DLD1 (cell line): ENCODE measurements around the gene METTL9.
"Not testable (repeated sequence)": the region's sequence is repeated elsewhere in the genome, so short reads cannot be mapped to it uniquely, and the experiment has no call there.

Source experiments
- in situ Hi-C: cut with HindIII; loops from 2 replicates; pipeline ENCODE4 v1.10.0; 2017; ENCODE audit warnings: low sequenced_read_pairs

Gene METTL9

DNA sequence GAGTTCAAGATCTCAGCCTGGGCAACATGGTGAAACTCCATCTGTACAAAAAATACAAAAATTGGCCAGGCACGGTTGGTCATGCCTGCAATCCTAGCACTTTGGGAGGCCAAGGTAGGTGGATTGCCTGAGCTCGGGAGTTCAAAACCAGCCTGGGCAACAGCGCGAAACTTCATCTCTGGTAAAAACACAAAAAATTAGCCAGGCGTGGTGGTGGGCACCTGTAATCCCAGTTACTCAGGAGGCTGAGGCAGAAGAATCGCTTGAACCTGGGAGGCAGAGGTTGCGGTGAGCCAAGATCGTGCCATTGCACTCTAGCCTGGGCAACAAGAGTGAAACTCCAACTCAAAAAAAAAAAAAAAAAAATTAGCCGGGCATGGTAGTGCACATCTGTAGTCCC is 25.9 kb upstream of the METTL9 start:
- in situ Hi-C loops = not testable (repeated sequence)

DNA sequence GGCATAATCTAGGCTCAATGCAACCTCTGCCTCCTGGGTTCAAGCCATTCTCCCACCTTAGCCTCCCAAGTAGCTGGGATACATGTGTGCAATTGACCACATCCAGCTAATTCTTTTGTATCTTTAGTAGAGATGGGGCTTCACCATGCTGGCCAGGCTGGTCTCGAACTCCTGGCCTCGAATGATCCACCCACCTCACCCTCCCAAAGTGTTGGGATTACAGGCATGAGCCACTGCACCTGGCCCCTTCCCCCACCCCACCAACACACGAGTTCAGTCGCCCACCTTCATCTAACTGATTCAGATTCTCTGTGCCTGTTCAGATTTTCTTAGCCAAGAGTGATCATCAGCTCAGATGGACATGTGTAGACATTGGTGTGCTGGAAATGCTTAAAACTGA is 25.0 kb upstream of the METTL9 start:
- in situ Hi-C loops = no loop called here

DNA sequence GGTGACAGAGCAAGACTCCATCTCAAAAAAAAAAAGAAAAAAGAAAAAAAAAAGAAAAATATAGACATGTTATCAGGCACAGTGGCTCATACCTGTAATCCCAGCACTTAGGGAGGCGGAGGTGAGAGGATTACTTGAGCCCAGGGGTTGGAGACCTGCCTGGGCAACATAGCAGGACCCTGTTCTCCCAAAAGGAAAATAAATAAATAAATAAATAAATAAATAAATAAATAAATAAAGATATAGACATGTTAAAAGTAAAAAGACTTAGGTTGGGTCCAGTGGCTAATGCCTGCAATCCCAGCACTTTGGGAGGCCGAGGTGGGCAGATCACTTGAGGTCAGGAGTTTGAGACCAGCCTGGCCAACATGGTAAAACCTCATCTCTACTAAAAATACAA is 23.1 kb upstream of the METTL9 start:
- in situ Hi-C loops = not testable (repeated sequence)

GRCh38 chr16:21577487-21577886 is 21.9 kb upstream of the METTL9 start:
- in situ Hi-C loops = not testable (repeated sequence)

GRCh38 chr16:21578311-21578710 is 21.1 kb upstream of the METTL9 start:
- in situ Hi-C loops = not testable (repeated sequence)

DNA sequence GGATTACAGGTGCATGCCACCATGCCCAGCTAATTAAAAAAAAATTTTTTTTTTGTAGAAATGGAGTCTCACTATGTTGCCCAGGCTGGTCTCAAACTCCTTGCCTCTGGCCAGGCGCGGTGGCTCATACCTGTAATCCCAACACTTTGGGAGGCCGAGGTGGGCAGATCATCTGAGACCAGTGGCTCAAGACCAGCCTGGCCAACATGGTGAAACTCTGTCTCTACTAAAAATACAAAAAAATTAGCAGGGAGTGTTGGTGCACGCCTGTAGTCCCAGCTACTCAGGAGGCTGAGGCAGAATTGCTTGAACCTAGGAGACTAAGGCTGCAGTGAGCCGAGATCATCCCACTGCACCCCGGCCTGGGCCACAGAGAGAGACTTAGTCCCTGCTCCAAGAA is 19.2 kb upstream of the METTL9 start:
- in situ Hi-C loops = not testable (repeated sequence)

- in situ Hi-C loops = no loop called here
These were observed 18.6 kb upstream of the METTL9 start for GRCh38 chr16:21580807-21581206.

- in situ Hi-C loops = no loop called here
These were observed 14.6 kb upstream of the METTL9 start for GRCh38 chr16:21584817-21585216.

- in situ Hi-C loops = not testable (repeated sequence)
These were observed 10.8 kb upstream of the METTL9 start for GRCh38 chr16:21588593-21588992.

GRCh38 chr16:21589551-21589950 is 9.8 kb upstream of the METTL9 start:
- in situ Hi-C loops = no loop called here

DNA sequence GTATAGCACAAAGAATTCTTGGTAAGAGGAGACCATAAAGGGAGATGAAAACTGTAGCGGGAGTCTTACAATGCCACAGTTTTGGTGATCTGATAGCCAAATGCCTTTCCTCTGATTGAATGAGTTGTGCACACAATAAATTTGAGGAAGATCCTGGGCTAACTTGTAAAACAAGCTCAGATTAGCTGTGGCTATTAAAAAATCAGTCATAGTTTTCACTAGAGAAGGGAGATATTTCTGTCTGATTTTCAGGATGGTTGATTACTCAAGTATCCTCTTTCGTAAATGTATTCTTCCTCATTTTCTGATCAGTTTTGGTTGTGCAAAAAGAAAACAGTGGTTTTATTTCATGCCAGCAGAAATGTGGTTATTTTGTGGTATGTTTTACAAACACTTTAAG is 9.1 kb upstream of the METTL9 start:
- in situ Hi-C loops = no loop called here

DNA sequence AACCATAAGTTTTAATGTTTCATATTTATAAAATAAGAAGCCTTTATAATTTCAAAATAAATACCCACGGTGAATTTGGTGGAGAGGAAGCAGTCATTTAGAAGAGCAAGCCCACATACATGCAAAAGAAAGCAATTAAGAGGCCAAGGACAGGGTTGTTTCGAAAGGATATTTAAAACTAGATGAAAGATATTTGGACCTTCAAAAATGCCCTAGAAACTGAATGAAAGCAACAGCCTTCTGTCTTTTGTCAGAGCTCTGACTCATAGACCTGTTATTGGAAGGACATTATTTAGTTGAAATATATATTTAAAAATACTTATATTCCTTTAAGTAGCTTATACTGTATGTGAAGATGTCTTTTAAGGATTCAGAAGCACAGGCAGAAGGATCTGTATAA is 8.6 kb upstream of the METTL9 start:
- in situ Hi-C loops = no loop called here

DNA sequence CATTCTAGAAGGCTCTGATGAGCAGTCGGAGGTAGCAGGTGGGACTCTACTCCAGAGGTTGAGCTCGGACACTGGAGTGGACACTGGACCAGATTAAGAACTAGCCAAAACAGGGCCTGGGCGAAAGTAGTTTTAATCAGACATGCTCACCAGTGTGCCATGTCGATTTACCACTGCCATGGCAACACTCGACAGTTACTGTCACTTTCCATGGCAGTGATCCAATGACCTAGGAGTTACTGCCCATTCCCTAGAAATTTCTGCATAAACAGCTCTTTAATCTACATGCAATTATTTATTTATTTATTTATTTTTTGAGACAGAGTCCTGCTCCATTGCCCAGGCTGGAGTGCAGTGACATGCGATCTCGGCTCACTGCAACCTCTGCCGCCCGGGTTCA is 7.2 kb upstream of the METTL9 start:
- in situ Hi-C loops = no loop called here

DNA sequence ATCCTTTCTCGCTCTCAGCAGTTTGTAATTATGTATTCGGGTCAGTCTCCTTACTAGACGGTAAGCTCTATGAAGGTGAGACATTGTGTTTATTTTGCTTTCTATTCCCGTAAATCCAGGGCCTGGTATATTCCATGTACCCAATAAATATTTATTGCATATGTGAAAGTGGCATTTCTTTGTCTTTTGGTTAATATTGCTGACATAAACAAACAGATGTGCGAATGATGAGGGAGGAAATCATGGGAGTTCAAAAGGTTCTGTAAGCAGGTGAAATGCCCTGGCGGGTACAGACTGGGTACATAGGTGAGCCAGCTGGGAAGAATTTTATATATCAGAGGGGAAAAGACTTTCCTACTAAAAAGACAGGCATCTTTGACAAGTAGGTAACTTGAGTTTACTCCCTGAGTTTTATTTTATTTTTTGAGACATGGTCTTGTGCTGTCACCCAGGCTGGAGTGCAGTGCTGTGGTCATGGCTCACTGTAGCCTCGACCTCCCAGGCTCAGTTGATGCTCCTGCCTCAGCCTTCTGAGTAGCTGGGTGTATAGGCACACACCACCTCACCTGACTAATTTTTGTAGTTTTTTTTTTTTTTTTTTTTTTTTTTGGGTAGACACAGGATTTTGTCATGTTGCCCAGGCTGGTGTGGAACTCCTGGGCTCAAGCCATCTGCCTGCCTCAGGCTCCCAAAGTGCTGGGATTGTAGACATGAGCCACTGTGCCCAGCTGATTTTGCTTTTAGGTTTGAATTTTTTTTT is 5.7 kb upstream of the METTL9 start:
- in situ Hi-C loops = no loop called here

GRCh38 chr16:21597561-21598030 is 1.8 kb upstream of the METTL9 start:
- in situ Hi-C loops = no loop called here

DNA sequence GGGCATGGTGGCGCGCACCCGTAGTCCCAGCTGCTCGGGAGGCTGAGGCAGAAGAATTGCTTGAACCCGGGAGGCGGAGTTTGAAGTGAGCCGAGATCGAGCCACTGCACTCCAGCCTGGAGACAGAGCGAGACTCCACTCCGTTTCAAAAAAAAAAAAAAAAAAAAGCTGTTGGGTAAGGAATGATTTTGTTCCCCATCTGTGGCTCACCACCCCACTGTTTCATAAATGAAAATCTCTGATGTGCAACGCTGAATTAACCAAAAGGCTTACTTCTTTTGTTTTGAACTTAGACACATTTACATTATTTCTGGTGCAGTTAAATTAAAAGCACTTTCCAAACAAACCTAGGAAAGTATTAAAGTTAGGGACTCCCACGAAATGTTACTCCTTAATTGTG is 1.2 kb upstream of the METTL9 start:
- in situ Hi-C loops = no loop called here

DNA sequence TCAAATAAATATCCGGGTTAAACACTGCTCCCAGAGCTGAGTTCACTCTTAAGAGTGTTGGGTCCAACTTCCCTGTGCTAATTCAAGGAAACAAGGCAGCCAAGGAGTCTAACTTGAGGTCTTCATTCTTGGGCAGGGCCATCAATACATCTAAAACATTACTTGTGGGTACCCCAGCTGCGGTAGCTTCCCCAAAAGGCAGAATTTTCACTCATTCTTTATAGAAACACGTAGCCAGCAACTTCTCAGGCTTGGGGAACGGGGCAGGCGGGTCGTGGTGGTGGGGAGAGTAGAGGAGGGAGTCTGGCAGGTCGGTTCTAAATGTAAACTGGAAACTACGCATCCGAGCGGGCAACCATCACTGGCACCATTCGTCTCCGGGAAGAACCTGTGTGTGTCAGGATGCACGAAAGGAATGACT is 666 bp upstream of the METTL9 start:
- in situ Hi-C loops = no loop called here

GRCh38 chr16:21600031-21600773 is 825 bp downstream of the METTL9 start:
- in situ Hi-C loops = no loop called here

DNA sequence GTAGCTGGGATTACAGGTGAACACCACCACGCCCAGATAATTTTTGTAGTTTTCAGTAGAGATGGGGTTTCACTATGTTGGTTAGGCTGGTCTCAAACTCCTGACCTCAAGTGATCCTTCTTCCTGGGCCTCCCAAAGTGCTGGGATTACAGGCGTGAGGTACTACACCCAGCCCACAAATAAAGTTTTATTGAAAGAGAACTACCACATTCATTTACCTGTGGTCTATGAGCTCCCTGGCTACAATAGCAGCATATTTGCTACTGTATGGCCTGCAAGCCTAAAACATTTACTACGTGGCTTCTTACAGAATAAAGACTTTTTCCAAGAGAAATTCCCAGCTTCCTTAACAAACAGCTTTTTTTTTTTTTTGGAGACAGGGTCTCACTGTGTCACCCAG is 3.4 kb downstream of the METTL9 start:
- in situ Hi-C loops = no loop called here

- in situ Hi-C loops = no loop called here
These were observed 4.6 kb downstream of the METTL9 start for GRCh38 chr16:21603928-21604327.

DNA sequence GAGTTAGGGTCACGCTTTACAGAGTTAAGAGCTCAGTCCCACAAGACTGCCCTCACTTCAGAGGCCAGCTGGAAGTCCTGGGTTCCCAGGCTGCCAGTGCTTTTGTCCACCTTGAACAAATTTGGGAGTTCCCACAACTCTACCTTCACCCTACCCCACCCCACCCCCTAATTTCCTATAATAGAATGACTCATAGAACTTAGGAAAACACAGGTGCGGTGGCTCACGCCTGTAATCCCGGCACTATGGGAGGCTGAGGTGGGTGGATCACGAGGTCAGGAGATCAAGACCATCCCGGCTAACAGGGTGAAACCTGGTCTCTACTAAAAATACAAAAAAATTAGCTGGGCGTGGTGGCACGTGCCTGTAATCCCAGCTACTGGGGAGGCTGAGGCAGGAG is 6.5 kb downstream of the METTL9 start:
- in situ Hi-C loops = not testable (repeated sequence)

- in situ Hi-C loops = no loop called here
These were observed 9.4 kb downstream of the METTL9 start for GRCh38 chr16:21608639-21609328.
